Ascending aorta (tissue), 2 donors: Measurements from ENCODE around the gene ARRB1. TPM values are rescaled to one million over a fixed set of nuclear protein-coding genes. Genes with fewer than 3 reads are reported as not detected.

Experiments used
- DNase-seq, 2 donors: peaks; one replicate each; pipeline ENCODE4 v3.0.0-alpha.2; 2019; ENCODE audit warnings: low spot score in 2 of 2
- H3K27ac ChIP-seq, 2 donors: fragments of 200-600 bp; sonication (generic); one replicate each; pipeline ENCODE4 v1.5.1; 2016 to 2017; ENCODE audit warnings: mild to moderate bottlenecking in 1 of 2
- H3K27me3 ChIP-seq: fragments of 200-600 bp; sonication (generic); one replicate; pipeline ENCODE4 v1.5.1; 2017
- H3K36me3 ChIP-seq, 2 donors: fragments of 200-600 bp; sonication (generic); one replicate each; pipeline ENCODE4 v1.5.1; 2016
- H3K4me1 ChIP-seq, 2 donors: fragments of 200-600 bp; sonication (generic); one replicate each; pipeline ENCODE4 v1.5.1; 2016 to 2017; ENCODE audit warnings: mild to moderate bottlenecking in 1 of 2
- H3K4me3 ChIP-seq, 2 donors: fragments of 200-600 bp; sonication (generic); one replicate each; pipeline ENCODE4 v1.5.1; 2016 to 2017; ENCODE audit warnings: mild to moderate bottlenecking in 1 of 2
- H3K9me3 ChIP-seq, 2 donors: fragments of 200-600 bp; sonication (generic); one replicate each; pipeline ENCODE4 v1.5.1; 2016
- intact Hi-C: fragments of 100-400 bp; cut with DNase I; formaldehyde crosslinking; loops from one replicate; pipeline ENCODE4 v1.15.1; 2023
- total RNA-seq: library from RNA; depleted of rRNA; stranded (reverse); fragments of >200 nt; gene quantifications from one replicate; pipeline ENCODE4 v1.1.0, GENCODE V29; 2016
- TF ChIP-seq, protein P1 (sequence below), 3 experiments: fragments of 200-600 bp in 2 of 3; fragments of 450-650 bp in 1 of 3; sonication (generic) in 2 of 3; IDR thresholded peaks; one replicate each; pipeline ENCODE4 v1.5.1; 2016 to 2019; ENCODE audit warnings: antibody characterized with exemption in 3 of 3, mild to moderate bottlenecking in 1 of 3, moderate library complexity in 1 of 3

ARRB1 gene
- total RNA-seq, 1 donor from 2014 or later, result 78.2 TPM

DNA sequence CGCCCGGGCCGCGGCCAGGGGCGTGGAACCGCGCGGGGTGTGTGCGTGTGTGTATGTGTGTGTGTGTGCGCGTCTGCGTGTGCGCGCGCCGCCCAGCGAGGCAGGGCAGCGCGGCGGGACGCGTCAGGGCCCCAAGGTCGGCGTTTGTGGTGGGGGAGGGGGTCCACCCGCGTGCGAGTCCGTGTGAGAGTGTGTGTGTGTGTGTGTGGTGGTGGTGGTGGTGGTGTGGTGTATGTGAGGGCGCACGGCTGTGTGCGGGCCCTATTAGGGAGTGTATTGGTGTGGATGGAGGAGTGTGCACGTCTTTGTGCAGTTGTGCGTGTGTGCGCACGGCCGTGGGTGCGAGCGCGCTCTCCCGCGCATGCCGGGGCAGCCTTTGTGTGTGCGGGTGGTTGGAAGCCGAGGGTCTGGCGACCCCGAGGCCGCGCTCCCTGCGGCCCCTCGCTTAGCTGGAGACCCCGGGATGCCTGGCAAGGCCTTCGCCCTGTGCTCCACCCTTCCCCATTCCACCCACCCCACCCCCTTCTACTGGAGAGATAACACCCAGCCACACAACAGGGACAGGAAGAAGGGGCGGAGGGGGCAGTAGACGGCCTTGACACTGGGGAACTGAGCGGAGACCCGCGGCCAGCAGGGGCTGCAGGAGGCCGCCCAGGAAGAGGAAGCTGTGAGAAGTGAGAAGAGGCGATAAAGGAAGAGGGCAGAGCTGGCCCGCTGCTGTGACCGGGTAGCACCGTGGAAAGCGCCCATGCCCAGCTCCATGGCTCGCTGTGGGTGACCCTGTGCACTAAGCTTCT, 528 bp upstream of the ARRB1 start:
- peak overlapping the region; percentile 65 to 92 for H3K4me3 ChIP-seq
- H3K4me1 ChIP-seq, result peaks cover 0 to 16% of the 10 kb centered on the region in 2 donors
- DNase-seq, result peak in 1 of 2 donors; percentile 76
- peak overlapping the region; percentile 46 to 78 for H3K27ac ChIP-seq
- H3K9me3 ChIP-seq, result no peaks in the 10 kb centered on the region
- no peaks in the 10 kb centered on the region for H3K36me3 ChIP-seq
- no peaks in the 10 kb centered on the region for H3K27me3 ChIP-seq
- intact Hi-C loops, result no loop called here
- TF ChIP-seq, protein P1, sequence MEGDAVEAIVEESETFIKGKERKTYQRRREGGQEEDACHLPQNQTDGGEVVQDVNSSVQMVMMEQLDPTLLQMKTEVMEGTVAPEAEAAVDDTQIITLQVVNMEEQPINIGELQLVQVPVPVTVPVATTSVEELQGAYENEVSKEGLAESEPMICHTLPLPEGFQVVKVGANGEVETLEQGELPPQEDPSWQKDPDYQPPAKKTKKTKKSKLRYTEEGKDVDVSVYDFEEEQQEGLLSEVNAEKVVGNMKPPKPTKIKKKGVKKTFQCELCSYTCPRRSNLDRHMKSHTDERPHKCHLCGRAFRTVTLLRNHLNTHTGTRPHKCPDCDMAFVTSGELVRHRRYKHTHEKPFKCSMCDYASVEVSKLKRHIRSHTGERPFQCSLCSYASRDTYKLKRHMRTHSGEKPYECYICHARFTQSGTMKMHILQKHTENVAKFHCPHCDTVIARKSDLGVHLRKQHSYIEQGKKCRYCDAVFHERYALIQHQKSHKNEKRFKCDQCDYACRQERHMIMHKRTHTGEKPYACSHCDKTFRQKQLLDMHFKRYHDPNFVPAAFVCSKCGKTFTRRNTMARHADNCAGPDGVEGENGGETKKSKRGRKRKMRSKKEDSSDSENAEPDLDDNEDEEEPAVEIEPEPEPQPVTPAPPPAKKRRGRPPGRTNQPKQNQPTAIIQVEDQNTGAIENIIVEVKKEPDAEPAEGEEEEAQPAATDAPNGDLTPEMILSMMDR (IDR thresholded peaks at IDR 0.05), result no peak

DNA sequence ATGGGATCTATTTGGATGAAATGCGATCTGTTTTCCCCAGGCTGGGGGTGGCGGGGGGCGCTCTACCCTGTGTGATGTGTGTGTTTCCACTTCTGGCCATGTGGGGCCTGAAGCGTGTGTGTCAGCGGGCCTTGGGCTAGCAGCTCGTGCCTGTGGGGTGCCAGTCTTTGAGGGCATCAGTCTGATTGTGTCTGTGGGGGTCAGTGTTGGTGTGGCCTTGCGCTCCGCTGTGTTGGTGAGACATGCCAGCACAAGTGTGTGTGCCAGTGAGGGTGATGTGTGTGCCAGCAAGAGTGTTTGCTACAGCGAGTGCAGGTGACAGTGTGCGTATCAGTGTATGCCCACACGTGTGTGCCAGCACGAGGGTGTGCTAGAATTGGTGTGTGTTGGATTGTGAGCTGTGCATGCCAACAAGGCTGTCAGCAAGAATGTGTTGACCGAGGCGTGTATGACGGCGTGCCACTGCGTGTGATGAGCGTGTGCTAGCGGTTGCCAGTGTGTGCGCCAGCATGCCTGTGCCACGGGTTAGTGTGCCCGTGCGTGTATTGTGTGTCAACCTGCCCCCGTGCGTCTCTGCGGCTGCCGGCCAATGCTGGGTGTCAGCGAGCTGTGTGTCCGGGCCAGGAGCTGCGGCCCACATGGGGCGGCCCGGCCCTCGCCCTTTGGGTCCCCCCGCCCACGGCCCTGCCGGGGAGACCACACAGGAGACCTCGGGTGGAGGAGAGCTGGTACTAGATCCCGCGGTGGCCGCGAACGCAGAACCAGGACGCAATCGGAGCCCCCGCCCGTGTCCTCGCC, 519 bp downstream of the ARRB1 start:
- Histone ChIP-seq H3K27me3 (no peaks in the 10 kb centered on the region), H3K36me3 (no peaks in the 10 kb centered on the region), H3K9me3 (no peaks in the 10 kb centered on the region), H3K4me1 (peaks cover 0 to 16% of the 10 kb centered on the region in 2 donors), H3K27ac (peak overlapping the region; percentile 73 to 78), H3K4me3 (peak overlapping the region; percentile 65 to 92)
- peak; percentile 38 to 72 for DNase-seq
- intact Hi-C loops, result no loop called here
- TF ChIP-seq, protein P1 (IDR thresholded peaks at IDR 0.05), result no peak

DNA sequence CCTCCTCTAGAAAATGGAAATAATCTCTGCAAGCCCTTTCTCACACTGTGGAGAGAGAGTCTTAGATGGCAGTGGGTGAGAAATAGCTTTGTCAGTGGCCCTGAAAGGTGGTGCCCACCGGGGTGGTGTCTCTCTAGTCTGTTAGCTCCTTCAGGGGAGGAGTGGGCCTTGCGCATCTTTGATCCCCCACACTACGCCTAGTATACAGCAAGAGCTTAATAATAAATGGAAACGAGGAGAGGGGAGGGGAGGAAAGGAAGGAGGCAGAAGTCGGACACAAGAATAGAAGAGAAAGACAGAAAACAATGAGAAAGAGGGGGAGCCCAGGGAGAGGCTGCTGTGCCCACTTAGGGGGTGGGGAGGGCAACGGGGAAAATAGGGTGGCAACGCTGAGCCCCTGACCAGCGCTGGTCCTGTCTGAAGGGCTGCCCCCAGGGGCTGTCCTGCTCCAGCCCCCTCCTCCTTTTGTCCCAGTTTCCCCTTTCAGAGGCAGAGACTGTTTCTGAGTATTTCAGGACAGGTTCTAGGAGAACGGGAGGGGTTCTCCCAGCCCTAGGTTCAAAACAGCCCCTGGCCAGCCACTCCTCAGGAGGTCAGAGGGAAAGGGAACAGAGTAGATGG, 1.2 kb downstream of the ARRB1 start:
- Histone ChIP-seq H3K27me3 (no peaks in the 10 kb centered on the region), H3K4me3 (peak overlapping the region; percentile 65 to 92), H3K4me1 (peaks cover 0 to 16% of the 10 kb centered on the region in 2 donors), H3K27ac (peak overlapping the region; percentile 73 to 78), H3K36me3 (no peaks in the 10 kb centered on the region), H3K9me3 (no peaks in the 10 kb centered on the region)
- intact Hi-C loops, result no loop called here
- TF ChIP-seq, protein P1 (IDR thresholded peaks at IDR 0.05), result no peak
- DNase-seq, result no peak

DNA sequence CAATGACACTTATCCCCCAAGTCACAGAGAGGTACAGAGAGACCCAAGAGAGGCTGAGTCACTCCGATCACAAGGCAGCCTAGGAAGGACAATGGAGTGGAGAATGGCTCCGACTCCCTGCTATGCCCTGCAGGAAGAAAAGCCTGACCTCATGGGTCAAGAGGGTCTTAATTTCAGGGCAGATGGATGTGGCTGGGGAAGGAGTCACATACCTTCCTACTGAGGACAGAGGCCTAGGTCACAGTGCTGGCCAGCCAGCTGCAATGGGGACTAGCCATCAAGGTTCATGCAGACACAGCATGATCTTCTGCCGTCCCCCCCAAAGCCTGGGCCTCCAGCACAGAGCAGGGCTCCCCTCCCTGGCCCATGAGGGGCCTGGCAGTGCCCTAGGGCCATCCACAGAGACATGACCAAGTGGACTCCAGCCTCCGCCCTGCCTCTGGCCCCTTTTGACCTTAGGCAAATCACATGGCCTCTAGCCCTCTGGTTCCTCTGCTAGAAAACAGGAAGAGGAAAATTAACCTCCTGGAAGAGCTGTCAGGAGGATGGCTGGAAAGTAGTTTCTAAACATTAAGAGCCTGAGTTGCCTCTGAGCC, 1.8 kb downstream of the ARRB1 start:
- intact Hi-C loops, result no loop called here
- Histone ChIP-seq H3K4me1 (peaks cover 0 to 16% of the 10 kb centered on the region in 2 donors), H3K9me3 (no peaks in the 10 kb centered on the region), H3K27me3 (no peaks in the 10 kb centered on the region), H3K4me3 (peak overlapping the region in 1 of 2 donors; percentile 92), H3K36me3 (no peaks in the 10 kb centered on the region), H3K27ac (peak overlapping the region; percentile 61 to 78)
- TF ChIP-seq, protein P1 (IDR thresholded peaks at IDR 0.05), result no peak
- DNase-seq, result no peak

DNA sequence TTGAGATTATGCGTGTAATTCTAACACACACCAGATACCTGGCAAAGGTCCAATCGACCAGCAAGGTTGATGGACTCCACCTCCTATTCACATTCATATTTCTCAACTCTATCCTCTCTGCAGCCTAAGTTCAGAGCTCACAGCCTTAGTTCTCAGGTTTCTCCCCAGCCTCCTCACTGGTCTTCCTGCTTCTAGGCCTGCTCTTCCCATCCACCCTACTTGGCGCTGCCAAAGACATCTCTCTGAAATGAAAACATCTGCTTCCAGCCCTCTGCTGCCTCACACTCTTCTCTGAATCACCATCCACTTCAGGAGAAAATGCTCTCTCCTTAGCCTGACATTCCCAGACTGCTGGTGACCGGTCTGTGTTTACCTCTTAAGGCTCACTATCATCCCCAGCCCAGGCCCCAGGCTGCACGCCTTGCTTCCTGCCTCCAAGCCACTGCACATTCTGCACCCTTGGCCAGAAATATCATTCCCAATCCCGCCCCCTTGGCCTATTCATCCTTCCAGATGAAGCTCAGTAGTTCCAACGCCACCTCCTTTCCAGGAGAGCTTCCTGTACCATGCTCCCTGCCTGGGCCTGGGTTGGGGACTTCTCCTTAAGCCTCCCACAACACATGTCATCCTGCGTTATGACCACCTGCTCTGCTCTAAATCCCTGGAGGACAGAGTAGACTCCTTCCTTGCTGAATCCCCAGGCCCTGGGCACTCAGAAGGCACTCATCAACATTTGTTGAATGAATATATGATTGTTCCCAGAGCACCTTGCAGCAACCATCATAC, 3.5 kb downstream of the ARRB1 start:
- Histone ChIP-seq H3K9me3 (no peaks in the 10 kb centered on the region), H3K27ac (peak overlapping the region; percentile 40 to 78), H3K36me3 (no peaks in the 10 kb centered on the region), H3K27me3 (no peaks in the 10 kb centered on the region), H3K4me3 (no peak overlapping the region), H3K4me1 (peaks cover 0 to 16% of the 10 kb centered on the region in 2 donors)
- intact Hi-C loops, result no loop called here
- TF ChIP-seq, protein P1 (IDR thresholded peaks at IDR 0.05), result no peak
- no peak for DNase-seq
